Measurements from ENCODE around the gene RANBP9.

Gene RANBP9

GRCh38 chr6:13712599-13712898 is 914 bp upstream of the RANBP9 start:
- no CpG with 5 or more reads among the region's 4 CpGs for WGBS, 2 donors (ENCODE audit: extremely low coverage in 2 of 2, insufficient read length in 2 of 2, insufficient replicate concordance in 1 of 2)
- Histone ChIP-seq H2AFZ (ENCODE audit: low read length) (peak overlapping the region; percentile 91), H4K91ac (ENCODE audit: low read depth, low read length, poor library complexity) (no peak overlapping the region), H3K4me3 (ENCODE audit: low read length in 2 of 2) (peak overlapping the region in 1 of 2 donors; percentile 91), H3K14ac (ENCODE audit: low read length) (no peak overlapping the region), H3K23ac (ENCODE audit: low read depth, low read length, poor library complexity) (no peak overlapping the region), H3K27ac (replicated peaks; ENCODE audit: low read length) (peak overlapping the region; percentile 96), H3K9ac (ENCODE audit: low read depth, low read length, poor library complexity) (no peak overlapping the region), H2BK15ac (ENCODE audit: low read length) (no peak overlapping the region), H3K18ac (ENCODE audit: low read length) (no peak overlapping the region), H4K8ac (ENCODE audit: low read depth, low read length) (no peak overlapping the region), H3K4me1 (ENCODE audit: control insufficient read depth in 2 of 2, insufficient read depth in 1 of 2, low read depth in 1 of 2, low read length in 2 of 2) (peaks cover 2 to 11% of the 10 kb centered on the region in 2 donors), H2BK5ac (ENCODE audit: low read length) (no peak overlapping the region), H3K4me2 (ENCODE audit: insufficient read depth, low read length, poor library complexity, severe bottlenecking) (peak overlapping the region; percentile 38), H3K9me3 (replicated peaks in 1 of 2; ENCODE audit: control insufficient read depth in 2 of 2, insufficient read depth in 1 of 2, low read depth in 1 of 2, low read length in 2 of 2) (peaks cover 0 to 10% of the 10 kb centered on the region in 2 donors), H2AK5ac (ENCODE audit: low read depth, low read length) (no peak overlapping the region), H3K27me3 (ENCODE audit: control insufficient read depth in 3 of 3, insufficient read depth in 3 of 3, low read depth in 1 of 3, low read length in 3 of 3) (no peaks in the 10 kb centered on the region), H3K4ac (ENCODE audit: low read length) (no peak overlapping the region), H3K36me3 (replicated peaks in 1 of 2; ENCODE audit: control insufficient read depth in 2 of 2, insufficient read depth in 2 of 2, low read length in 2 of 2) (peaks cover 0 to 2% of the 10 kb centered on the region in 2 donors), H2BK120ac (ENCODE audit: low read depth, low read length) (no peak overlapping the region), H3K79me1 (ENCODE audit: low read depth, low read length) (peaks cover 4% of the 10 kb centered on the region), H2BK12ac (ENCODE audit: low read length) (no peak overlapping the region)
- no peak for DNase-seq (ENCODE audit: low spot score)

- DNase-seq (ENCODE audit: low spot score): no peak
- Histone ChIP-seq H2BK12ac (ENCODE audit: low read length) (no peak overlapping the region), H3K23ac (ENCODE audit: low read depth, low read length, poor library complexity) (peak overlapping the region; percentile 92), H3K4me1 (ENCODE audit: control insufficient read depth in 2 of 2, insufficient read depth in 1 of 2, low read depth in 1 of 2, low read length in 2 of 2) (peaks cover 2 to 11% of the 10 kb centered on the region in 2 donors), H4K91ac (ENCODE audit: low read depth, low read length, poor library complexity) (no peak overlapping the region), H3K4me2 (ENCODE audit: insufficient read depth, low read length, poor library complexity, severe bottlenecking) (peak overlapping the region; percentile 24), H3K4ac (ENCODE audit: low read length) (no peak overlapping the region), H3K14ac (ENCODE audit: low read length) (peak overlapping the region; percentile 32), H2AK5ac (ENCODE audit: low read depth, low read length) (peak overlapping the region; percentile 59), H3K36me3 (replicated peaks in 1 of 2; ENCODE audit: control insufficient read depth in 2 of 2, insufficient read depth in 2 of 2, low read length in 2 of 2) (peaks cover under 1 to 2% of the 10 kb centered on the region in 2 donors), H3K27me3 (ENCODE audit: control insufficient read depth in 3 of 3, insufficient read depth in 3 of 3, low read depth in 1 of 3, low read length in 3 of 3) (no peaks in the 10 kb centered on the region), H3K9me3 (replicated peaks in 1 of 2; ENCODE audit: control insufficient read depth in 2 of 2, insufficient read depth in 1 of 2, low read depth in 1 of 2, low read length in 2 of 2) (peaks cover 0 to 12% of the 10 kb centered on the region in 2 donors), H3K79me1 (ENCODE audit: low read depth, low read length) (peaks cover 4% of the 10 kb centered on the region), H4K8ac (ENCODE audit: low read depth, low read length) (no peak overlapping the region), H2BK5ac (ENCODE audit: low read length) (peak overlapping the region; percentile 96), H3K4me3 (ENCODE audit: low read length in 2 of 2) (peak overlapping the region; percentile 91 to 97), H2AFZ (ENCODE audit: low read length) (peak overlapping the region; percentile 82), H3K9ac (ENCODE audit: low read depth, low read length, poor library complexity) (peak overlapping the region; percentile 80), H2BK15ac (ENCODE audit: low read length) (peak overlapping the region; percentile 33), H2BK120ac (ENCODE audit: low read depth, low read length) (no peak overlapping the region), H3K18ac (ENCODE audit: low read length) (peak overlapping the region; percentile 95), H3K27ac (replicated peaks; ENCODE audit: low read length) (peak overlapping the region; percentile 96)
- WGBS, 2 donors (ENCODE audit: extremely low coverage in 2 of 2, insufficient read length in 2 of 2, insufficient replicate concordance in 1 of 2): no CpG with 5 or more reads among the region's 62 CpGs
Observed at GRCh38 chr6:13711324-13711732, 307 bp downstream of the RANBP9 start.

- H3K36me3 ChIP-seq (replicated peaks in 1 of 2; ENCODE audit: control insufficient read depth in 2 of 2, insufficient read depth in 2 of 2, low read length in 2 of 2): peaks cover 0 to 6% of the 10 kb centered on the region in 2 donors
- no peak overlapping the region for H2BK12ac ChIP-seq (ENCODE audit: low read length)
- peak overlapping the region; percentile 97 for H3K23ac ChIP-seq (ENCODE audit: low read depth, low read length, poor library complexity)
- H3K27me3 ChIP-seq (ENCODE audit: control insufficient read depth in 3 of 3, insufficient read depth in 3 of 3, low read depth in 1 of 3, low read length in 3 of 3): no peaks in the 10 kb centered on the region
- peak overlapping the region; percentile 83 for H3K9ac ChIP-seq (ENCODE audit: low read depth, low read length, poor library complexity)
- peak overlapping the region; percentile 81 for H2BK15ac ChIP-seq (ENCODE audit: low read length)
- H2BK120ac ChIP-seq (ENCODE audit: low read depth, low read length): no peak overlapping the region
- peak overlapping the region; percentile 88 for H2AFZ ChIP-seq (ENCODE audit: low read length)
- H4K8ac ChIP-seq (ENCODE audit: low read depth, low read length): no peak overlapping the region
- H3K18ac ChIP-seq (ENCODE audit: low read length): peak overlapping the region; percentile 94
- H2BK5ac ChIP-seq (ENCODE audit: low read length): peak overlapping the region; percentile 96
- peak overlapping the region; percentile 96 for H3K27ac ChIP-seq (replicated peaks; ENCODE audit: low read length)
- WGBS, 2 donors (ENCODE audit: extremely low coverage in 2 of 2, insufficient read length in 2 of 2, insufficient replicate concordance in 1 of 2): no CpG with 5 or more reads among the region's 73 CpGs
- no peak overlapping the region for H4K91ac ChIP-seq (ENCODE audit: low read depth, low read length, poor library complexity)
- H3K9me3 ChIP-seq (replicated peaks in 1 of 2; ENCODE audit: control insufficient read depth in 2 of 2, insufficient read depth in 1 of 2, low read depth in 1 of 2, low read length in 2 of 2): peaks cover 0 to 9% of the 10 kb centered on the region in 2 donors
- peak overlapping the region; percentile 97 for H3K14ac ChIP-seq (ENCODE audit: low read length)
- H3K4me1 ChIP-seq (ENCODE audit: control insufficient read depth in 2 of 2, insufficient read depth in 1 of 2, low read depth in 1 of 2, low read length in 2 of 2): peaks cover 2 to 11% of the 10 kb centered on the region in 2 donors
- no peak overlapping the region for H3K4ac ChIP-seq (ENCODE audit: low read length)
- H3K4me2 ChIP-seq (ENCODE audit: insufficient read depth, low read length, poor library complexity, severe bottlenecking): peak overlapping the region; percentile 68
- H2AK5ac ChIP-seq (ENCODE audit: low read depth, low read length): peak overlapping the region; percentile 81
- peak; percentile 49 for DNase-seq (ENCODE audit: low spot score)
- H3K79me1 ChIP-seq (ENCODE audit: low read depth, low read length): peaks cover 4% of the 10 kb centered on the region
- peak overlapping the region; percentile 91 to 97 for H3K4me3 ChIP-seq (ENCODE audit: low read length in 2 of 2)
Observed at GRCh38 chr6:13710552-13711323, 897 bp downstream of the RANBP9 start.

GRCh38 chr6:13709689-13710551 is 1.7 kb downstream of the RANBP9 start:
- peak overlapping the region; percentile 82 for H3K27ac ChIP-seq (replicated peaks; ENCODE audit: low read length)
- H2AFZ ChIP-seq (ENCODE audit: low read length): peak overlapping the region; percentile 88
- no peak overlapping the region for H3K14ac ChIP-seq (ENCODE audit: low read length)
- H3K18ac ChIP-seq (ENCODE audit: low read length): no peak overlapping the region
- no peak overlapping the region for H4K8ac ChIP-seq (ENCODE audit: low read depth, low read length)
- H2BK15ac ChIP-seq (ENCODE audit: low read length): no peak overlapping the region
- no peak overlapping the region for H2BK120ac ChIP-seq (ENCODE audit: low read depth, low read length)
- peaks cover 2 to 11% of the 10 kb centered on the region in 2 donors for H3K4me1 ChIP-seq (ENCODE audit: control insufficient read depth in 2 of 2, insufficient read depth in 1 of 2, low read depth in 1 of 2, low read length in 2 of 2)
- H3K23ac ChIP-seq (ENCODE audit: low read depth, low read length, poor library complexity): no peak overlapping the region
- peak overlapping the region; percentile 68 for H3K4me2 ChIP-seq (ENCODE audit: insufficient read depth, low read length, poor library complexity, severe bottlenecking)
- H3K9me3 ChIP-seq (replicated peaks in 1 of 2; ENCODE audit: control insufficient read depth in 2 of 2, insufficient read depth in 1 of 2, low read depth in 1 of 2, low read length in 2 of 2): peaks cover 0 to 8% of the 10 kb centered on the region in 2 donors
- no CpG with 5 or more reads among the region's 10 CpGs for WGBS, 2 donors (ENCODE audit: extremely low coverage in 2 of 2, insufficient read length in 2 of 2, insufficient replicate concordance in 1 of 2)
- H4K91ac ChIP-seq (ENCODE audit: low read depth, low read length, poor library complexity): no peak overlapping the region
- peaks cover 0 to 10% of the 10 kb centered on the region in 2 donors for H3K36me3 ChIP-seq (replicated peaks in 1 of 2; ENCODE audit: control insufficient read depth in 2 of 2, insufficient read depth in 2 of 2, low read length in 2 of 2)
- H2BK12ac ChIP-seq (ENCODE audit: low read length): no peak overlapping the region
- no peak overlapping the region for H3K4ac ChIP-seq (ENCODE audit: low read length)
- no peaks in the 10 kb centered on the region for H3K27me3 ChIP-seq (ENCODE audit: control insufficient read depth in 3 of 3, insufficient read depth in 3 of 3, low read depth in 1 of 3, low read length in 3 of 3)
- H3K4me3 ChIP-seq (ENCODE audit: low read length in 2 of 2): peak overlapping the region; percentile 91 to 97
- no peak for DNase-seq (ENCODE audit: low spot score)
- H2BK5ac ChIP-seq (ENCODE audit: low read length): peak overlapping the region; percentile 96
- H3K79me1 ChIP-seq (ENCODE audit: low read depth, low read length): peaks cover 4% of the 10 kb centered on the region
- H2AK5ac ChIP-seq (ENCODE audit: low read depth, low read length): no peak overlapping the region
- no peak overlapping the region for H3K9ac ChIP-seq (ENCODE audit: low read depth, low read length, poor library complexity)

Measured in neuronal stem cell (in vitro differentiated cells).